Glutamatergic neuron (in vitro differentiated cells): Measurements from ENCODE around the gene NLRP6. TPM values are rescaled to one million over a fixed set of nuclear protein-coding genes. Genes with fewer than 3 reads are reported as not detected.

Experiments
- DNase-seq: peaks from one replicate; pipeline ENCODE4 v3.0.0; 2022
- H3K27ac Mint-ChIP-seq: one replicate; pipeline ENCODE4 v1.8.0; 2020; ENCODE audit warnings: mild to moderate bottlenecking, mixed read lengths, inconsistent platforms; ENCODE audit not compliant: unreplicated experiment
- H3K27me3 Mint-ChIP-seq: one replicate; pipeline ENCODE4 v1.8.0; 2020; ENCODE audit warnings: mild to moderate bottlenecking, moderate library complexity, mixed read lengths, inconsistent platforms; ENCODE audit not compliant: unreplicated experiment
- H3K36me3 Mint-ChIP-seq: one replicate; pipeline ENCODE4 v1.8.0; 2020; ENCODE audit warnings: mild to moderate bottlenecking, mixed read lengths, inconsistent platforms; ENCODE audit not compliant: unreplicated experiment
- H3K4me1 Mint-ChIP-seq: one replicate; pipeline ENCODE4 v1.8.0; 2020; ENCODE audit warnings: mild to moderate bottlenecking, low read depth, mixed read lengths, inconsistent platforms; ENCODE audit not compliant: unreplicated experiment
- H3K4me3 Mint-ChIP-seq: one replicate; pipeline ENCODE4 v1.8.0; 2020; ENCODE audit warnings: mild to moderate bottlenecking, mixed read lengths, inconsistent platforms; ENCODE audit not compliant: unreplicated experiment
- H3K9me3 Mint-ChIP-seq: one replicate; pipeline ENCODE4 v1.8.0; 2020; ENCODE audit warnings: mild to moderate bottlenecking, moderate library complexity, mixed read lengths, inconsistent platforms; ENCODE audit not compliant: unreplicated experiment
- CTCF ChIP-seq: fragments of 200-600 bp; sonication (generic); IDR thresholded peaks from one replicate; pipeline ENCODE4 v1.5.0; 2021; ENCODE audit not compliant: partially characterized antibody, unreplicated experiment
- total RNA-seq: library from RNA; stranded (reverse); fragmentation: NEBNext Ultra II Directional; extraction: Animal tissue kit (Norgen Biotek cat#: 25700); gene quantifications from one replicate; pipeline ENCODE4 v1.2.1, GENCODE V29; 2021; ENCODE audit not compliant: unreplicated experiment

The NLRP6 gene
- total RNA-seq, 1 donor from 2014 or later, result not detected

GRCh38 chr11:244376-244775, 33.8 kb upstream of the NLRP6 start:
- DNase-seq, result no peak
- Mint-ChIP-seq H3K4me3 (no peak overlapping the region), H3K36me3 (no peaks in the 10 kb centered on the region), H3K27ac (no peak overlapping the region), H3K4me1 (no peaks in the 10 kb centered on the region), H3K27me3 (no peaks in the 10 kb centered on the region), H3K9me3 (no peaks in the 10 kb centered on the region)
- TF ChIP-seq CTCF, result no peak

GRCh38 chr11:249062-249461, 29.1 kb upstream of the NLRP6 start:
- H3K36me3 Mint-ChIP-seq, result peaks cover 4% of the 10 kb centered on the region
- DNase-seq, result no peak
- no peak overlapping the region for H3K4me3 Mint-ChIP-seq
- peaks cover 3% of the 10 kb centered on the region for H3K27me3 Mint-ChIP-seq
- H3K27ac Mint-ChIP-seq, result peak overlapping the region; percentile 34
- peaks cover 27% of the 10 kb centered on the region for H3K4me1 Mint-ChIP-seq
- no peak for TF ChIP-seq CTCF
- H3K9me3 Mint-ChIP-seq, result peaks cover 7% of the 10 kb centered on the region

- no peak overlapping the region for H3K4me3 Mint-ChIP-seq
- TF ChIP-seq CTCF, result no peak
- peaks cover 3% of the 10 kb centered on the region for H3K27me3 Mint-ChIP-seq
- no peak for DNase-seq
- H3K36me3 Mint-ChIP-seq, result peaks cover 4% of the 10 kb centered on the region
- H3K4me1 Mint-ChIP-seq, result peaks cover 27% of the 10 kb centered on the region
- H3K27ac Mint-ChIP-seq, result peak overlapping the region; percentile 62
- peaks cover 7% of the 10 kb centered on the region for H3K9me3 Mint-ChIP-seq
These were observed 27.9 kb upstream of the NLRP6 start for GRCh38 chr11:250274-250673.

- peaks cover 3% of the 10 kb centered on the region for H3K27me3 Mint-ChIP-seq
- TF ChIP-seq CTCF, result peak; percentile 85
- H3K9me3 Mint-ChIP-seq, result peaks cover 7% of the 10 kb centered on the region
- H3K36me3 Mint-ChIP-seq, result peaks cover 4% of the 10 kb centered on the region
- peaks cover 27% of the 10 kb centered on the region for H3K4me1 Mint-ChIP-seq
- H3K4me3 Mint-ChIP-seq, result peak overlapping the region; percentile 63
- peak overlapping the region; percentile 77 for H3K27ac Mint-ChIP-seq
- DNase-seq, result peak; percentile 88
These were observed 27.4 kb upstream of the NLRP6 start for GRCh38 chr11:250740-251299.

- H3K9me3 Mint-ChIP-seq, result peaks cover 7% of the 10 kb centered on the region
- H3K27ac Mint-ChIP-seq, result peak overlapping the region; percentile 89
- peak overlapping the region; percentile 60 for H3K4me3 Mint-ChIP-seq
- H3K4me1 Mint-ChIP-seq, result peaks cover 27% of the 10 kb centered on the region
- H3K36me3 Mint-ChIP-seq, result peaks cover 4% of the 10 kb centered on the region
- peaks cover 5% of the 10 kb centered on the region for H3K27me3 Mint-ChIP-seq
- no peak for TF ChIP-seq CTCF
- peak; percentile 71 for DNase-seq
These were observed 26.7 kb upstream of the NLRP6 start for GRCh38 chr11:251550-251949.
